Cerebellar cortex (tissue), 1 donor: ENCODE data around the gene GPAT2.
"Not testable (repeated sequence)": the region's sequence is repeated elsewhere in the genome, so short reads cannot be mapped to it uniquely, and the experiment has no call there.

Experiments used
- DNase-seq: peaks from one replicate; pipeline ENCODE4 v3.0.0-alpha.2; 2015; ENCODE audit warnings: low spot score

The GPAT2 gene

GRCh38 chr2:96034792-96035191, at the start of gene GPAT2:
Gene GPAT2, minus strand, starts transcription at chr2:96034916. Its CDS starts 2,557 bp downstream, at chr2:96032359.
- not testable (repeated sequence) for DNase-seq

GRCh38 chr2:96083989-96084857, 49.5 kb upstream of the GPAT2 start:
- no peak for DNase-seq

- DNase-seq: no peak
Measured at GRCh38 chr2:96083064-96083939, 48.6 kb upstream of the GPAT2 start.

GRCh38 chr2:96082211-96083063, 47.7 kb upstream of the GPAT2 start:
- no peak for DNase-seq

GRCh38 chr2:96081042-96081441, 46.3 kb upstream of the GPAT2 start:
- no peak for DNase-seq

GRCh38 chr2:96075199-96075771, 40.6 kb upstream of the GPAT2 start:
- DNase-seq: no peak

GRCh38 chr2:96074156-96074555, 39.4 kb upstream of the GPAT2 start:
- no peak for DNase-seq

- no peak for DNase-seq
Measured at GRCh38 chr2:96073170-96073775, 38.6 kb upstream of the GPAT2 start.

- DNase-seq: no peak
Measured at GRCh38 chr2:96072746-96073145, 38.0 kb upstream of the GPAT2 start.

GRCh38 chr2:96071977-96072491, 37.3 kb upstream of the GPAT2 start:
- DNase-seq: not testable (repeated sequence)

GRCh38 chr2:96071087-96071976, 36.6 kb upstream of the GPAT2 start:
- DNase-seq: peak; percentile 73

- not testable (repeated sequence) for DNase-seq
Measured at GRCh38 chr2:96070351-96070750, 35.6 kb upstream of the GPAT2 start.

GRCh38 chr2:96069878-96070277, 35.2 kb upstream of the GPAT2 start:
- DNase-seq: not testable (repeated sequence)

GRCh38 chr2:96067902-96068581, 33.3 kb upstream of the GPAT2 start:
- not testable (repeated sequence) for DNase-seq

GRCh38 chr2:96067098-96067660, 32.5 kb upstream of the GPAT2 start:
- DNase-seq: not testable (repeated sequence)

GRCh38 chr2:96066511-96066910, 31.8 kb upstream of the GPAT2 start:
- DNase-seq: not testable (repeated sequence)

- DNase-seq: not testable (repeated sequence)
Measured at GRCh38 chr2:96065954-96066353, 31.2 kb upstream of the GPAT2 start.

- DNase-seq: no peak
Measured at GRCh38 chr2:96065381-96065930, 30.7 kb upstream of the GPAT2 start.
